CD14-positive monocyte (primary cell): ENCODE data around the gene FRMD4A. TPM values are rescaled to one million over a fixed set of nuclear protein-coding genes. Genes with fewer than 3 reads are reported as not detected.

Source experiments
- DNase-seq, 3 donors: peaks; one replicate each; pipeline ENCODE4 v3.0.0-alpha.2; 2011 to 2022
- H2AFZ ChIP-seq: 2 replicates; pipeline ENCODE4 v1.6.0; 2012; ENCODE audit warnings: mild to moderate bottlenecking, low read depth, low read length, inconsistent platforms; ENCODE audit not compliant: insufficient read depth, poor library complexity, severe bottlenecking
- H3K27ac ChIP-seq, 2 donors: 1 replicate in 1 of 2; 2 replicates in 1 of 2; pipeline ENCODE4 v1.5.1; 2012 to 2013; ENCODE audit warnings: low read length in 2 of 2, control low read depth in 1 of 2, inconsistent platforms in 1 of 2, low read depth in 1 of 2, mild to moderate bottlenecking in 1 of 2
- H3K27me3 ChIP-seq, 2 donors: one replicate each; pipeline versions ENCODE4 v1.6.0 to v1.6.1; 2011 to 2013; ENCODE audit warnings: low read length in 2 of 2; ENCODE audit not compliant: control insufficient read depth in 2 of 2, insufficient read depth in 2 of 2
- H3K36me3 ChIP-seq, 2 donors: replicated peaks in 1 of 2; 1 replicate in 1 of 2; 2 replicates in 1 of 2; pipeline versions ENCODE4 v1.5.1 to v1.6.1; 2012 to 2013; ENCODE audit warnings: low read length in 2 of 2, control low read depth in 1 of 2, inconsistent platforms in 1 of 2, mild to moderate bottlenecking in 1 of 2; ENCODE audit not compliant: insufficient read depth in 2 of 2, control insufficient read depth in 1 of 2
- H3K4me1 ChIP-seq, 2 donors: 1 replicate in 1 of 2; 2 replicates in 1 of 2; pipeline versions ENCODE4 v1.5.1 to v1.6.1; 2012 to 2013; ENCODE audit warnings: low read length in 2 of 2, control low read depth in 1 of 2, inconsistent platforms in 1 of 2, mild to moderate bottlenecking in 1 of 2, moderate library complexity in 1 of 2; ENCODE audit not compliant: insufficient read depth in 2 of 2, control insufficient read depth in 1 of 2
- H3K4me2 ChIP-seq: replicated peaks from 2 replicates; pipeline ENCODE3; 2012; ENCODE audit warnings: low read length, moderate library complexity, mild to moderate bottlenecking; ENCODE audit not compliant: poor library complexity, severe bottlenecking; ENCODE audit errors: extremely low read depth
- H3K4me3 ChIP-seq, 3 experiments: fragments of 200-600 bp in 1 of 3; sonication (generic) in 1 of 3; replicated peaks in 1 of 3; 1 replicate in 2 of 3; 2 replicates in 1 of 3; pipeline ENCODE4 v1.5.1; 2011 to 2013; ENCODE audit warnings: low read length in 3 of 3, mild to moderate bottlenecking in 3 of 3, control low read depth in 2 of 3, low read depth in 2 of 3, inconsistent platforms in 1 of 3, moderate library complexity in 1 of 3
- H3K79me2 ChIP-seq: 2 replicates; pipeline ENCODE4 v1.6.0; 2012; ENCODE audit warnings: mild to moderate bottlenecking, control low read depth, inconsistent platforms, low read length, moderate library complexity; ENCODE audit not compliant: insufficient read depth
- H3K9ac ChIP-seq: 2 replicates; pipeline ENCODE4 v1.6.0; 2017; ENCODE audit warnings: low read length, mild to moderate bottlenecking; ENCODE audit not compliant: insufficient read depth, poor library complexity, severe bottlenecking
- H3K9me3 ChIP-seq, 2 donors: replicated peaks in 1 of 2; 1 replicate in 1 of 2; 2 replicates in 1 of 2; pipeline versions ENCODE4 v1.5.1 to v1.6.1; 2012 to 2013; ENCODE audit warnings: low read length in 2 of 2, control low read depth in 1 of 2; ENCODE audit not compliant: control insufficient read depth in 1 of 2, insufficient read depth in 1 of 2
- H4K20me1 ChIP-seq: 2 replicates; pipeline ENCODE4 v1.6.0; 2012; ENCODE audit warnings: mild to moderate bottlenecking, low read length, control low read depth, moderate library complexity; ENCODE audit not compliant: insufficient read depth
- H3K27ac Mint-ChIP-seq, 7 donors: one replicate each; pipeline ENCODE4 v1.8.0; 2020; ENCODE audit warnings: mild to moderate bottlenecking in 7 of 7, mixed read lengths in 7 of 7, moderate library complexity in 6 of 7, inconsistent platforms in 2 of 7
- H3K27me3 Mint-ChIP-seq, 3 donors: one replicate each; pipeline ENCODE4 v1.8.0; 2021 to 2022; ENCODE audit warnings: low read depth in 3 of 3, mild to moderate bottlenecking in 3 of 3, mixed read lengths in 3 of 3, moderate library complexity in 3 of 3, inconsistent platforms in 1 of 3
- H3K36me3 Mint-ChIP-seq, 2 donors: one replicate each; pipeline ENCODE4 v1.8.0; 2020; ENCODE audit warnings: mixed read lengths in 2 of 2, inconsistent platforms in 1 of 2, mild to moderate bottlenecking in 1 of 2
- H3K4me1 Mint-ChIP-seq: one replicate; pipeline ENCODE4 v1.8.0; 2020; ENCODE audit warnings: mild to moderate bottlenecking, mixed read lengths
- H3K4me3 Mint-ChIP-seq, 2 donors: one replicate each; pipeline ENCODE4 v1.8.0; 2020; ENCODE audit warnings: mild to moderate bottlenecking in 2 of 2, mixed read lengths in 2 of 2, moderate library complexity in 1 of 2
- H3K9me3 Mint-ChIP-seq, 7 donors: one replicate each; pipeline ENCODE4 v1.8.0; 2020 to 2022; ENCODE audit warnings: mixed read lengths in 7 of 7, mild to moderate bottlenecking in 6 of 7, moderate library complexity in 6 of 7, inconsistent platforms in 2 of 7
- CTCF ChIP-seq: fragments of 200-600 bp; IDR thresholded peaks from one replicate; pipeline ENCODE4 v1.8.0; 2022; ENCODE audit warnings: antibody characterized with exemption, mild to moderate bottlenecking
- WGBS: methylation state at CpG from one replicate; pipeline ENCODE4 v1.1.5; 2013; ENCODE audit warnings: missing lambda C conversion rate; ENCODE audit not compliant: insufficient coverage; 5-methylcytosine and 5-hydroxymethylcytosine counted together
- intact Hi-C, 2 donors: fragments of 100-400 bp; cut with micrococcal nuclease; formaldehyde crosslinking; loops; one replicate each; pipeline versions ENCODE4 v1.15.0 to v1.15.1; 2023
- polyA plus RNA-seq, 3 donors: library from polyadenylated mRNA; depleted of rRNA in 1 of 3; unstranded in 2 of 3; stranded (reverse) in 1 of 3; fragments of 300-500 nt in 2 of 3; fragments of >200 nt in 1 of 3; fragmentation: Illumina TruSeq in 2 of 3; gene quantifications; 1 replicate in 2 of 3; 2 replicates in 1 of 3; pipeline ENCODE4 v1.2.3, GENCODE V29; 2012 to 2021

FRMD4A gene
- polyA plus RNA-seq, 3 donors, result 0.12 TPM; not detected in 2

- no peaks in the 10 kb centered on the region for H3K4me1 Mint-ChIP-seq
- Histone ChIP-seq H4K20me1 (no peaks in the 10 kb centered on the region), H3K27ac (no peak overlapping the region), H3K9ac (no peak overlapping the region), H3K4me1 (no peaks in the 10 kb centered on the region), H3K27me3 (peaks cover 4 to 14% of the 10 kb centered on the region in 2 donors), H3K79me2 (no peaks in the 10 kb centered on the region), H3K9me3 (no peaks in the 10 kb centered on the region), H3K36me3 (no peaks in the 10 kb centered on the region), H2AFZ (no peak overlapping the region), H3K4me3 (no peak overlapping the region), H3K4me2 (no peak overlapping the region)
- peaks cover 8 to 30% (median 19%) of the 10 kb centered on the region in 3 donors for H3K27me3 Mint-ChIP-seq
- 81% methylated on average over 5 of the region's 6 CpGs for WGBS
- H3K4me3 Mint-ChIP-seq, result no peak overlapping the region
- no peak for DNase-seq
- TF ChIP-seq CTCF, result no peak
- intact Hi-C loops, result no loop called here
- H3K27ac Mint-ChIP-seq, result peak overlapping the region in 1 of 7 donors; percentile 8
- H3K9me3 Mint-ChIP-seq, result no peaks in the 10 kb centered on the region
- H3K36me3 Mint-ChIP-seq, result no peaks in the 10 kb centered on the region
These were observed 135.3 kb downstream of the FRMD4A start for GRCh38 chr10:14195433-14195832.

- H3K27ac Mint-ChIP-seq, result no peak overlapping the region
- Histone ChIP-seq H4K20me1 (no peaks in the 10 kb centered on the region), H3K4me1 (no peaks in the 10 kb centered on the region), H3K27me3 (peaks cover 4 to 14% of the 10 kb centered on the region in 2 donors), H3K27ac (no peak overlapping the region), H3K9me3 (no peaks in the 10 kb centered on the region), H3K9ac (no peak overlapping the region), H3K36me3 (no peaks in the 10 kb centered on the region), H3K4me2 (no peak overlapping the region), H2AFZ (no peak overlapping the region), H3K4me3 (no peak overlapping the region), H3K79me2 (no peaks in the 10 kb centered on the region)
- H3K9me3 Mint-ChIP-seq, result no peaks in the 10 kb centered on the region
- WGBS, result 100% methylated on average over 1 of the region's 2 CpGs
- no peaks in the 10 kb centered on the region for H3K36me3 Mint-ChIP-seq
- no peak for DNase-seq
- H3K4me1 Mint-ChIP-seq, result no peaks in the 10 kb centered on the region
- H3K27me3 Mint-ChIP-seq, result peaks cover 3 to 31% (median 14%) of the 10 kb centered on the region in 3 donors
- no peak for TF ChIP-seq CTCF
- no peak overlapping the region for H3K4me3 Mint-ChIP-seq
- intact Hi-C loops, result no loop called here
These were observed 138.0 kb downstream of the FRMD4A start for GRCh38 chr10:14192746-14193145.
